Stimulated activated CD8-positive, alpha-beta memory T cell treated with anti-CD3 and anti-CD28 coated beads, Interleukin-12 subunit alpha, Interleukin-12 subunit beta, amount 100 ng/mL, for 24 hours (primary cell): ENCODE measurements around the gene TET1.
"Not testable (repeated sequence)": the region's sequence is repeated elsewhere in the genome, so short reads cannot be mapped to it uniquely, and the experiment has no call there.

ENCODE experiments used
- DNase-seq: peaks from one replicate; pipeline ENCODE4 v3.0.0-alpha.2; 2020; ENCODE audit errors: extremely low read depth

TET1 gene

GRCh38 chr10:68560186-68560942 is at the start of gene TET1:
TET1 (plus strand) TSS chr10:68560337; CDS start chr10:68572339, 12,002 bp downstream.
- no peak for DNase-seq

- DNase-seq, result not testable (repeated sequence)
Observed at GRCh38 chr10:68516216-68516615, 43.9 kb upstream of the TET1 start.

GRCh38 chr10:68516766-68517165 is 43.4 kb upstream of the TET1 start:
- DNase-seq, result no peak

GRCh38 chr10:68517188-68517587 is 42.9 kb upstream of the TET1 start:
- DNase-seq, result no peak

- DNase-seq, result not testable (repeated sequence)
Observed at GRCh38 chr10:68518609-68519008, 41.5 kb upstream of the TET1 start.

GRCh38 chr10:68525490-68526038 is 34.6 kb upstream of the TET1 start:
- DNase-seq, result not testable (repeated sequence)

GRCh38 chr10:68526634-68527307 is 33.4 kb upstream of the TET1 start:
- no peak for DNase-seq

- DNase-seq, result no peak
Observed at GRCh38 chr10:68536973-68537372, 23.2 kb upstream of the TET1 start.

- no peak for DNase-seq
Observed at GRCh38 chr10:68537796-68538195, 22.3 kb upstream of the TET1 start.

GRCh38 chr10:68543004-68543918 is 16.9 kb upstream of the TET1 start:
- no peak for DNase-seq

GRCh38 chr10:68550747-68551411 is 9.3 kb upstream of the TET1 start:
- no peak for DNase-seq

- DNase-seq, result no peak
Observed at GRCh38 chr10:68553138-68553537, 7.0 kb upstream of the TET1 start.

- DNase-seq, result no peak
Observed at GRCh38 chr10:68553599-68553998, 6.5 kb upstream of the TET1 start.

- no peak for DNase-seq
Observed at GRCh38 chr10:68558478-68558877, 1.7 kb upstream of the TET1 start.

GRCh38 chr10:68559251-68559650 is 886 bp upstream of the TET1 start:
- no peak for DNase-seq

- no peak for DNase-seq
Observed at GRCh38 chr10:68559841-68560185, 324 bp upstream of the TET1 start.

GRCh38 chr10:68560943-68561864 is 1.1 kb downstream of the TET1 start:
- no peak for DNase-seq

- DNase-seq, result no peak
Observed at GRCh38 chr10:68561865-68562649, 1.9 kb downstream of the TET1 start.
